Spleen (tissue), 13 donors: ENCODE results near the gene ADARB2. TPM values are rescaled to one million over a fixed set of nuclear protein-coding genes. Genes with fewer than 3 reads are reported as not detected.

Source experiments
- DNase-seq: peaks from one replicate; pipeline ENCODE4 v3.0.0-alpha.2; 2020
- H3K27ac ChIP-seq, 8 donors: fragments of 200-600 bp; sonication (generic) in 7 of 8; 1 replicate in 4 of 8; 2 replicates in 4 of 8; pipeline versions ENCODE4 v1.5.0 to v1.8.0; 2016 to 2021; ENCODE audit warnings: inconsistent platforms in 4 of 8, mild to moderate bottlenecking in 4 of 8, moderate library complexity in 1 of 8
- H3K27me3 ChIP-seq, 7 donors: fragments of 200-600 bp; sonication (generic) in 6 of 7; replicated peaks in 1 of 7; 1 replicate in 4 of 7; 2 replicates in 3 of 7; pipeline versions ENCODE4 v1.5.0 to v1.8.0; 2016 to 2021; ENCODE audit warnings: inconsistent platforms in 3 of 7, mild to moderate bottlenecking in 1 of 7
- H3K36me3 ChIP-seq, 6 donors: fragments of 200-600 bp; sonication (generic) in 5 of 6; 1 replicate in 4 of 6; 2 replicates in 2 of 6; pipeline versions ENCODE4 v1.5.0 to v1.8.0; 2016 to 2021; ENCODE audit warnings: inconsistent platforms in 2 of 6
- H3K4me1 ChIP-seq, 6 donors: fragments of 200-600 bp; sonication (generic) in 5 of 6; 1 replicate in 3 of 6; 2 replicates in 3 of 6; pipeline versions ENCODE4 v1.5.0 to v1.8.0; 2016 to 2021; ENCODE audit warnings: inconsistent platforms in 3 of 6
- H3K4me3 ChIP-seq, 8 donors: fragments of 200-600 bp; sonication (generic) in 7 of 8; 1 replicate in 4 of 8; 2 replicates in 4 of 8; pipeline versions ENCODE4 v1.5.0 to v1.8.0; 2016 to 2021; ENCODE audit warnings: inconsistent platforms in 4 of 8, mild to moderate bottlenecking in 4 of 8, moderate library complexity in 2 of 8
- H3K9me3 ChIP-seq, 8 donors: fragments of 200-600 bp; sonication (generic) in 7 of 8; 1 replicate in 4 of 8; 2 replicates in 4 of 8; pipeline versions ENCODE4 v1.5.0 to v1.8.0; 2016 to 2021; ENCODE audit warnings: inconsistent platforms in 4 of 8
- POLR2A ChIP-seq, 3 donors: fragments of 450-650 bp; IDR thresholded peaks; one replicate each; pipeline ENCODE4 v1.5.1; 2017; ENCODE audit warnings: antibody characterized with exemption in 3 of 3, mild to moderate bottlenecking in 1 of 3
- POLR2AphosphoS5 ChIP-seq, 3 donors: sonication (generic); formaldehyde crosslinking; IDR thresholded peaks; one replicate each; pipeline ENCODE4 v1.5.1; 2017; ENCODE audit warnings: antibody characterized with exemption in 3 of 3
- WGBS, 5 donors: extraction: QIAGEN DNeasy Blood & Tissue Kit in 3 of 5; methylation state at CpG; one replicate each; pipeline versions ENCODE4 v1.1.5 to v1.1.7; 2013 to 2018; 5-methylcytosine and 5-hydroxymethylcytosine counted together
- intact Hi-C: fragments of 100-400 bp; cut with DNase I; formaldehyde crosslinking; loops from one replicate; pipeline ENCODE4 v1.15.0; 2023; ENCODE audit warnings: low total_unique reads
- long read RNA-seq, 2 donors: transcript quantifications; one replicate each; lab custom pipeline, GENCODE V29; 2026
- polyA plus RNA-seq, 3 donors: library from polyadenylated mRNA; stranded (reverse); fragments of 200-250 nt; gene quantifications; one replicate each; pipeline ENCODE4 v1.2.1, GENCODE V29; 2013
- total RNA-seq, 7 donors: library from RNA; depleted of rRNA in 3 of 7; stranded (reverse); fragments of >200 nt in 3 of 7; fragmentation: NEBNext Ultra II Directional in 4 of 7; extraction: Animal tissue kit (Norgen Biotek cat#: 25700) in 4 of 7; gene quantifications; one replicate each; pipeline versions ENCODE4 v1.1.0 to v1.2.1, GENCODE V29; 2016 to 2021
- TF ChIP-seq, protein P1 (sequence below), 11 experiments: fragments of 200-600 bp in 7 of 11; fragments of 450-650 bp in 4 of 11; sonication (generic) in 4 of 11; IDR thresholded peaks in 8 of 11; conservative IDR thresholded peaks in 3 of 11; 1 replicate in 7 of 11; 2 replicates in 4 of 11; pipeline versions ENCODE4 v1.4.0 to v1.8.0; 2016 to 2021; ENCODE audit warnings: antibody characterized with exemption in 11 of 11, inconsistent platforms in 4 of 11, mild to moderate bottlenecking in 1 of 11
- donor health status: healthy with polysubstance abuse.
- donor health status: DM: no; HTN: no; CAD: no; lungs with moderate emphysema.
- donor health status: DM: no; HTN: no; CAD: no.
- donor health status: Bipolar disorder and iron deficiency.
- donor health status: healthy.
- donor health status: DM: no; HTN: no; CAD: no.
- donor health status: DM: yes; HTN: yes; CAD: no.

Gene ADARB2
- total RNA-seq (1 to 10 TPM in 4 of 7 donors, under 1 TPM in 3; 0.17 to 8.1 (median 2.1) TPM), polyA plus RNA-seq (1 to 10 TPM in 1 of 3 donors, under 1 TPM in 2; 0.05 to 1.4 (median 0.26) TPM)
- long read RNA-seq, donor 1, partial matches to known transcripts: 0 of 1 reads
- long read RNA-seq, donor 1, other reads (novel, unspliced or antisense): 0 of 1 reads
- long read RNA-seq, donor 2: 0 reads

DNA sequence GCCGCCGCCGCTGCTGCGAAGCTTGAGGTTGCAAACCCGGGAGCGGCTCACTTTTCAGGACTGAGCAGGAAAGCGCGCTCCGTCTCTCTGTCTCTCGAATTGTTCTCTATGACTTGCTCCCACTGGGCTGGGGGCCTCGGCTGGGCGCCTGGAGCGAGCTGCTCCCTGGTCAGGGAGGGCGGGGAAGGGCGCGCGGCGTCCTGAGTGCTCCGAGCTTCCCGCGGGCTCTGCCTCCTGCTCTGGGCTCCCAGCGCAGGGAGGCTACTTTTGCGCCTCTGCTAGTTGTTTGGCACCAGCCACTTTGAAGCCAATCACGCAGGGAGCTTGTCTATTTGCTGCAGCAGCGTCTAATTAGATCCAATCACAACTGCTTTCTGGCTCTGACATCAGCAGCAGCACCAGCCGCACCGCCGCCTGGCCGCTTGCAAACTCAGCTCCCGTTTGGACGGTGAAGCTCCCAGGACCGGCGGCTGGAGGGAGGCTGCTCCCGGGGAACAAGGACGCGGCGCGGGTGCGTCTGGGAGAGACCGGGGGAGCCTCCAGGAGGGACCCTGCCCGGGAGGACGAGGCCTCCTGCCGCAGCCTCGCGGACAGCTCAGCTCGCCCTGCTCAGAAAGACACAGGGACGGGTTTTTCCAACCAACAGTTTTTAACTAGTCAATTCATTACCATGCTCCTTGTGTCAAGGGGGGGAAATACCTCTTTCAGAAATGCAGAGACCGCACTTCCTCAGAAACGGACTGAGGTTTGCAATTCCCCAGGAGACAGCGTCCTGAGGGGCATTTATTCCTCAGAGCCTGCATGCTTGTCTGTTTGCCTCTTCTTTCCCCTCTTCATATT, at the start of gene ADARB2:
Gene ADARB2 (minus strand): TSS at position 304 of the 840 bp plus-strand sequence.
- intact Hi-C loops: no loop called here
- H3K27ac ChIP-seq: no peak within 1 kb of the TSS
- 0 to 4% (median 1%) methylated on average over 41 to 50 of the region's 50 CpGs for WGBS, 5 donors
- TF ChIP-seq POLR2AphosphoS5 (IDR thresholded peaks at IDR 0.05) (peak in 2 of 3 donors; percentile 14 to 15), POLR2A (IDR thresholded peaks at IDR 0.05) (no peak)
- no peak for DNase-seq
- no peaks in the 10 kb centered on the region for H3K36me3 ChIP-seq
- no peaks in the 10 kb centered on the region for H3K9me3 ChIP-seq
- peaks cover 0 to 98% (median 70%) of the 10 kb centered on the region in 7 donors for H3K27me3 ChIP-seq
- peak within 1 kb of the TSS in 7 of 8 donors; percentile 8 to 65 (median 25) for H3K4me3 ChIP-seq
- H3K4me1 ChIP-seq: peaks cover 4 to 36% (median 22%) of the 10 kb centered on the region in 6 donors

DNA sequence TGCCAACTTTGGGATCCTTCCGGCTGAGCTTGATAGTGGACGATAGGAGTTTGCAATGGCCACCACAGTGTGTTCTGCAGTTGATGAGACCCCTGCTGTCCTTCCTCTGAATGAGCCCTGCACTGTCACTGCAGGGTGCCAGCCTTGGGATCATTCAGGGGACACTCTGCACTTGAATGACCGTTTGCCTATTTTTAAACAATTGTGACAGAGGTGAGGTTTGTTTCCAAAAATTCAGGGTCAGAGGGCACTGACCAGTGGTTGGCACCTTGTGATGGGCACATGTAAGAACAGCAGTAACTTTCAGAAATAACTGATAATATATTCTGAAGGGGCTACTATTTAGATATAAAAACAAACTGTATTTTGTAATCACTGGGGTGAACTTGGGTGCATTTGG, 48.5 kb upstream of the ADARB2 start:
- no peak for DNase-seq
- TF ChIP-seq POLR2AphosphoS5 (IDR thresholded peaks at IDR 0.05) (no peak), POLR2A (IDR thresholded peaks at IDR 0.05) (no peak)
- TF ChIP-seq, protein P1, sequence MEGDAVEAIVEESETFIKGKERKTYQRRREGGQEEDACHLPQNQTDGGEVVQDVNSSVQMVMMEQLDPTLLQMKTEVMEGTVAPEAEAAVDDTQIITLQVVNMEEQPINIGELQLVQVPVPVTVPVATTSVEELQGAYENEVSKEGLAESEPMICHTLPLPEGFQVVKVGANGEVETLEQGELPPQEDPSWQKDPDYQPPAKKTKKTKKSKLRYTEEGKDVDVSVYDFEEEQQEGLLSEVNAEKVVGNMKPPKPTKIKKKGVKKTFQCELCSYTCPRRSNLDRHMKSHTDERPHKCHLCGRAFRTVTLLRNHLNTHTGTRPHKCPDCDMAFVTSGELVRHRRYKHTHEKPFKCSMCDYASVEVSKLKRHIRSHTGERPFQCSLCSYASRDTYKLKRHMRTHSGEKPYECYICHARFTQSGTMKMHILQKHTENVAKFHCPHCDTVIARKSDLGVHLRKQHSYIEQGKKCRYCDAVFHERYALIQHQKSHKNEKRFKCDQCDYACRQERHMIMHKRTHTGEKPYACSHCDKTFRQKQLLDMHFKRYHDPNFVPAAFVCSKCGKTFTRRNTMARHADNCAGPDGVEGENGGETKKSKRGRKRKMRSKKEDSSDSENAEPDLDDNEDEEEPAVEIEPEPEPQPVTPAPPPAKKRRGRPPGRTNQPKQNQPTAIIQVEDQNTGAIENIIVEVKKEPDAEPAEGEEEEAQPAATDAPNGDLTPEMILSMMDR (IDR thresholded peaks at IDR 0.05 in 8 of 11, conservative IDR thresholded peaks at IDR 0.05 in 3 of 11): no peak
- no peaks in the 10 kb centered on the region for H3K4me1 ChIP-seq
- peaks cover 0 to 7% (median 0%) of the 10 kb centered on the region in 8 donors for H3K9me3 ChIP-seq
- intact Hi-C loops: no loop called here
- no peak overlapping the region for H3K27ac ChIP-seq
- 61 to 74% (median 70%) methylated on average over 3 of the region's 3 CpGs for WGBS, 5 donors
- no peaks in the 10 kb centered on the region for H3K36me3 ChIP-seq
- H3K27me3 ChIP-seq: peaks cover 0 to 3% (median 0%) of the 10 kb centered on the region in 7 donors
- H3K4me3 ChIP-seq: no peak overlapping the region

DNA sequence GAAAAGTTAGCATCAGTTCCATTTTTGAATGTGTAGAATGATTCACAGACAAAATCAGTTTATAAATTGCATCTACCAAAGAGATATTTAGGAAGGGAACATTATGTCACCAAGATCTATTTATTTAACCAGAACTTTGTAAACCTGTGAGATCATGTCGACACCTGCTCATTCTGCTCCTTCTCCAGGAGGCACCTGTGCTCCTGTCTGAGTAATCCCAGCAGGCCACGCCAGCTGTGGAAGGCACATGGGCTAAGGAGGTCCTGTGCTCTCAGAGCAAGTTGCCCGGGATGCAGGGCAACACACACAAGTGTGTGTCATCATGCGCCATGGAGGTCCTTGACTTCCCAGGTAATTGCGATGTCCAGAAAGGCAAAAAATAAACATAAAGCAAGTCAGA, 45.5 kb upstream of the ADARB2 start:
- H3K27me3 ChIP-seq: peaks cover 0 to 3% (median 0%) of the 10 kb centered on the region in 7 donors
- TF ChIP-seq, protein P1 (IDR thresholded peaks at IDR 0.05 in 8 of 11, conservative IDR thresholded peaks at IDR 0.05 in 3 of 11): no peak
- TF ChIP-seq POLR2AphosphoS5 (IDR thresholded peaks at IDR 0.05): no peak
- no peak for TF ChIP-seq POLR2A (IDR thresholded peaks at IDR 0.05)
- H3K27ac ChIP-seq: no peak overlapping the region
- no peaks in the 10 kb centered on the region for H3K36me3 ChIP-seq
- peaks cover 0 to 7% (median 0%) of the 10 kb centered on the region in 8 donors for H3K9me3 ChIP-seq
- intact Hi-C loops: no loop called here
- DNase-seq: no peak
- no peaks in the 10 kb centered on the region for H3K4me1 ChIP-seq
- WGBS, 5 donors: 84 to 94% (median 90%) methylated on average over 5 of the region's 5 CpGs
- no peak overlapping the region for H3K4me3 ChIP-seq

DNA sequence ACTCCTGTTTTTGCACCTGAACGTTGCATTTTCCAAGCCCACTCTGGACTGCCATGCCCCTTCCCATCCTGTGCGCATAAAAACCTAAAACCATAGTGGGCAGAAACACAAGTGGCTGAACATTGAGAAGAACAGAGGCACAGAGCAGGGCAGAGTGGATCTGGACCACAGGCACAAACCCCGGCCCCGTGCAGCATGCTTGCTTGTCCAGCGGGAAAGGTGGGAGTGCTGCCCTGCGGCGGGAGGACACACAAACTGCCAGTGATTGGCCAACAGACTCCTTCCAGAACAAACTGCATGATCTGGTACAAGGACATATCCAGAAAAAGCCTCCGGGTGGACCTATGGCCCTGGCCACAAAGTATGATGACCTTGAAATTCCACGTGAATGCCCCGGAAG, 42.5 kb upstream of the ADARB2 start:
- no peak for DNase-seq
- no peak overlapping the region for H3K4me3 ChIP-seq
- H3K36me3 ChIP-seq: no peaks in the 10 kb centered on the region
- H3K9me3 ChIP-seq: peaks cover 0 to 7% (median 0%) of the 10 kb centered on the region in 8 donors
- H3K27me3 ChIP-seq: no peaks in the 10 kb centered on the region
- no peak overlapping the region for H3K27ac ChIP-seq
- WGBS, 5 donors: 88 to 93% (median 89%) methylated on average over 10 of the region's 10 CpGs
- H3K4me1 ChIP-seq: no peaks in the 10 kb centered on the region
- intact Hi-C loops: no loop called here
- TF ChIP-seq, protein P1 (IDR thresholded peaks at IDR 0.05 in 8 of 11, conservative IDR thresholded peaks at IDR 0.05 in 3 of 11): no peak
- TF ChIP-seq POLR2AphosphoS5 (IDR thresholded peaks at IDR 0.05) (no peak), POLR2A (IDR thresholded peaks at IDR 0.05) (no peak)
